ENCODE measurements around the gene EMC6. TPM values are rescaled to one million over a fixed set of nuclear protein-coding genes. Genes with fewer than 3 reads are reported as not detected.

Gene EMC6
- total and polyA plus RNA-seq, 2 of the 4 experiments (the other 2 are of a cell fraction), result 10.9 to 80.5 TPM

GRCh38 chr17:3656353-3656752, 12.3 kb upstream of the EMC6 start:
- DNase-seq, result no peak
- intact Hi-C loops (cut with micrococcal nuclease), result no loop called here
- CTCF ChIA-PET, result no interaction called here

More at GRCh38 chr17:3656353-3656752, 12.3 kb upstream of the EMC6 start:
- Histone ChIP-seq H2BK20ac (ENCODE audit: low read depth, low read length) (no peak overlapping the region), H3K23ac (ENCODE audit: low read depth, low read length) (no peak overlapping the region), H3K4ac (ENCODE audit: low read depth, low read length) (no peak overlapping the region; the same call in 1 of the 2 replicates), H3K4me1 (ENCODE audit: control insufficient read depth, insufficient read depth, low read length) (peaks cover 8% of the 10 kb centered on the region), H3K56ac (ENCODE audit: extremely low read depth, insufficient read depth, low read length) (no peak overlapping the region), H2AK5ac (ENCODE audit: low read depth, low read length) (peak overlapping the region; percentile 24; the same call in 1 of the 2 replicates), H3K9me1 (ENCODE audit: insufficient read depth, low read length) (peaks cover 21% of the 10 kb centered on the region), H4K5ac (ENCODE audit: low read depth, low read length) (no peak overlapping the region), H2AK9ac (replicated peaks; ENCODE audit: low read depth, low read length, poor library complexity) (peak overlapping the region; percentile 42), H4K20me1 (ENCODE audit: insufficient read depth, low read length) (peaks cover 19% of the 10 kb centered on the region), H3K4me3 (ENCODE audit: insufficient read depth, low read depth, low read length) (no peak overlapping the region), H3K79me1 (ENCODE audit: low read depth in 1 of 2, low read length in 2 of 2) (peaks cover 0 to 13% of the 10 kb centered on the region in 2 experiments; a peak in 2 of 4 replicates), H3K9ac (ENCODE audit: low read depth, low read length) (no peak overlapping the region), H3K36me3 (ENCODE audit: control insufficient read depth, insufficient read depth, low read length) (peaks cover 11% of the 10 kb centered on the region; the same call in 1 of the 2 replicates), H3K4me2 (ENCODE audit: low read depth, low read length) (no peak overlapping the region), H4K8ac (ENCODE audit: low read depth in 2 of 2, low read length in 2 of 2) (no peak overlapping the region), H3K9me3 (ENCODE audit: control insufficient read depth, insufficient read depth, low read length) (no peaks in the 10 kb centered on the region), H3K14ac (replicated peaks; ENCODE audit: low read depth, low read length) (no peak overlapping the region), H2BK5ac (ENCODE audit: low read depth, low read length, poor library complexity, severe bottlenecking) (no peak overlapping the region), H4K91ac (ENCODE audit: insufficient read depth, low read depth, low read length) (no peak overlapping the region), H3K18ac (ENCODE audit: low read depth, low read length) (no peak overlapping the region), H2BK120ac (ENCODE audit: low read depth, low read length) (no peak overlapping the region), H3K27me3 (ENCODE audit: control insufficient read depth, insufficient read depth, low read length) (no peaks in the 10 kb centered on the region), H2BK15ac (ENCODE audit: low read depth, low read length) (no peak overlapping the region), H2AFZ (replicated peaks; ENCODE audit: low read length, poor library complexity) (no peak overlapping the region), H3K27ac (ENCODE audit: insufficient read depth, low read length) (no peak overlapping the region)
- TF ChIP-seq BHLHE40 (IDR thresholded peaks at IDR 0.05; ENCODE audit: low read depth, low read length), result no peak
- TF ChIP-seq NFE2L2 (IDR thresholded peaks at IDR 0.05; ENCODE audit: low read depth, low read length), result no peak
- TF ChIP-seq MAFK (IDR thresholded peaks at IDR 0.05; ENCODE audit: low read depth, low read length), result no peak
- TF ChIP-seq RCOR1 (IDR thresholded peaks at IDR 0.05; ENCODE audit: insufficient replicate concordance, low read length), result no peak
- no peak for TF ChIP-seq CHD1 (IDR thresholded peaks at IDR 0.05; ENCODE audit: low read depth, low read length)
- TF ChIP-seq RAD21 (IDR thresholded peaks at IDR 0.05; ENCODE audit: low read length), result no peak
- no peak for TF ChIP-seq POLR2A (IDR thresholded peaks at IDR 0.05; ENCODE audit: low read depth, low read length)
- no peak for TF ChIP-seq MXI1 (IDR thresholded peaks at IDR 0.05; ENCODE audit: borderline replicate concordance, low read depth, low read length)
- TF ChIP-seq FOS (IDR thresholded peaks at IDR 0.05; ENCODE audit: low read depth, low read length), result no peak
- TF ChIP-seq, protein P1, sequence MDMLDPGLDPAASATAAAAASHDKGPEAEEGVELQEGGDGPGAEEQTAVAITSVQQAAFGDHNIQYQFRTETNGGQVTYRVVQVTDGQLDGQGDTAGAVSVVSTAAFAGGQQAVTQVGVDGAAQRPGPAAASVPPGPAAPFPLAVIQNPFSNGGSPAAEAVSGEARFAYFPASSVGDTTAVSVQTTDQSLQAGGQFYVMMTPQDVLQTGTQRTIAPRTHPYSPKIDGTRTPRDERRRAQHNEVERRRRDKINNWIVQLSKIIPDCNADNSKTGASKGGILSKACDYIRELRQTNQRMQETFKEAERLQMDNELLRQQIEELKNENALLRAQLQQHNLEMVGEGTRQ (IDR thresholded peaks at IDR 0.05; ENCODE audit: low read depth, low read length), result no peak
- TF ChIP-seq CTCF (conservative IDR thresholded peaks at IDR 0.05; ENCODE audit: low read depth, low read length), result no peak
- no peak for TF ChIP-seq ELK1 (IDR thresholded peaks at IDR 0.05; ENCODE audit: borderline replicate concordance, low read depth, low read length)
- no peak for TF ChIP-seq CEBPB (IDR thresholded peaks at IDR 0.05; ENCODE audit: low read depth, low read length)
- no peak for ATAC-seq (ENCODE audit: low read depth)
- WGBS, 2 experiments (ENCODE audit: extremely low coverage in 2 of 2, insufficient read length in 1 of 2), result no CpG with 5 or more reads among the region's 16 CpGs
- no TSS peak for BruUV-seq (replicated peaks)
- POLR2A ChIA-PET (ENCODE audit: unreplicated experiment), result no interaction called here
- dilution Hi-C loops (cut with HindIII; ENCODE audit: low sequenced_read_pairs, unreplicated experiment) (no loop called here), in situ Hi-C loops (cut with MboI; ENCODE audit: low sequenced_read_pairs) (no loop called here)
